Hepatocyte (in vitro differentiated cells): ENCODE measurements around the gene IL15RA.

Source experiments
- CTCF ChIP-seq: fragments of 200-600 bp; sonication (generic); IDR thresholded peaks from 2 replicates; pipeline ENCODE4 v1.5.1; 2016; ENCODE audit warnings: antibody characterized with exemption, mild to moderate bottlenecking; ENCODE audit not compliant: poor library complexity
- EZH2 ChIP-seq: fragments of 200-600 bp; sonication (generic); IDR thresholded peaks from 2 replicates; pipeline ENCODE4 v1.6.1; 2016; ENCODE audit warnings: antibody characterized with exemption, mild to moderate bottlenecking, borderline replicate concordance
- EZH2phosphoT487 ChIP-seq: fragments of 200-600 bp; sonication (generic); IDR thresholded peaks from one replicate; pipeline ENCODE4 v1.6.1; 2018; ENCODE audit warnings: antibody characterized with exemption, mild to moderate bottlenecking, low read depth, moderate library complexity; ENCODE audit not compliant: unreplicated experiment, severe bottlenecking

DNA sequence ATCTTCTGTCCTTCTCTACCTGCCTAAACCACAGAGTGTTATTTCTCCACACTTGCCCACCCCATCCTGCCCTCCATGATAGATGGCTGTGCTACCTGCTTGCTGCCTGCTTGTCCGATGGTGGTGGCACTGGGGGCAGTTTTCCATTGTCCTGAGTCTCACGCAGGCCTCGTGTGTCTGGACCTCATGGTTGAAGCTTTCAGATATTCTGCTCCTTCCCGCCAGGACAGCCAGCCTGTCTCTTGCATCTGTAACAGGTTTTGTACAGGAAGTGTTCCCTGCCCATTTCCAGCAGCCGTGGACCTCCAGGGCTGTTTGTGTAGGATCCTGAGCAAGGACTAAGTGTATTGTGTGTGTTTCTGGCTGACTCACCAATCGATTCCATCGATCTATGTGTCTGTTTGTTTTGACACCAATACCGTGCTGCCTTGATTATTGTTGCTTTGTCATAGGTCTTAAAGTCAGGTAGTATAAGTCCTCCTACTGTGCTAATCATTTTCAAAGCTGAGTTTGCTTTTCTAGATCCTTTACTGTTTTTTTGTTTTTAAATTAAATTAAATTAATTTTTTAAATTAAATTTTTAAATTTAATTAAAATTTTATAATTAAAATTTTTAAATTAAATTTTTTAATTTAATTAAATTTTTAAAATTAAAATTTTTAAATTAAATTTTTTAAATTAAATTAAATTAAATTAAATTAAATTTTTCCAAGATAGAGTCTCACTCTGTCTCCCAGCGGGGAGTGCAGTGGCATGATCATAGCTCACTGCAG lies 8.5 kb downstream of the IL15RA start:
- TF ChIP-seq EZH2 (no peak), CTCF (no peak), EZH2phosphoT487 (no peak)
